HepG2 (cell line): Measurements from ENCODE around the gene DUSP15. TPM values are rescaled to one million over a fixed set of nuclear protein-coding genes. Genes with fewer than 3 reads are reported as not detected.

ENCODE experiments used
- ATAC-seq: fragments of 200-7000 bp; cut with Tn5 transposase; 3 replicates; pipeline ENCODE4 v1.9.1; 2020; ENCODE audit warnings: mild to moderate bottlenecking, moderate library complexity
- BruUV-seq: library from RNA; stranded (reverse); fragments of 400-500 nt; replicated peaks from 2 replicates; lab custom pipeline; 2021; lab: Mats Ljungman, UMichigan
- CTCF ChIA-PET: fragments of 300-600 bp; formaldehyde crosslinking; extraction: SDS; loops from one replicate; lab custom pipeline; 2021; ENCODE audit warnings: low total read pairs, inconsistent platforms, low intra/inter-chr PET ratio; lab: Yijun Ruan, JAX
- POLR2A ChIA-PET: fragments of 350-600 bp; sonication (Branson Sonifier 250); formaldehyde crosslinking; loops from one replicate; lab custom pipeline; 2020; ENCODE audit warnings: antibody characterized with exemption, inconsistent platforms; lab: Yijun Ruan, JAX
- DNase-seq: peaks from one replicate; pipeline ENCODE4 v3.0.0-alpha.2; 2015; ENCODE audit warnings: low spot score
- FAIRE-seq: peaks from 3 replicates; lab custom pipeline; 2011; peaks lifted over from hg19 to GRCh38; lab: Jason Lieb, UNC
- H2AFZ ChIP-seq: one replicate; pipeline ENCODE4 v1.6.1; 2011; ENCODE audit warnings: low read length, inconsistent platforms
- H3K27ac ChIP-seq: fragments of 300-600 bp; 3 replicates; pipeline ENCODE4 v1.8.0; 2011; ENCODE audit warnings: mixed run types, mild to moderate bottlenecking, mixed read lengths, low read length, inconsistent platforms; ENCODE audit not compliant: insufficient read depth; ENCODE audit errors: extremely low read length
- H3K27me3 ChIP-seq, 2 experiments: fragments of 200-600 bp in 1 of 2; 2 replicates in 1 of 2; 3 replicates in 1 of 2; pipeline versions ENCODE4 v1.6.0 to v1.8.0; 2011; ENCODE audit warnings: low read length in 2 of 2, mild to moderate bottlenecking in 2 of 2, moderate library complexity in 2 of 2, inconsistent platforms in 1 of 2; ENCODE audit not compliant: insufficient read depth in 2 of 2, control insufficient read depth in 1 of 2
- H3K36me3 ChIP-seq, 2 experiments: fragments of 200-600 bp in 1 of 2; replicated peaks in 1 of 2; 2 replicates in 1 of 2; 3 replicates in 1 of 2; pipeline versions ENCODE4 v1.5.1 to v1.8.0; 2011; ENCODE audit warnings: low read length in 2 of 2, inconsistent platforms in 1 of 2; ENCODE audit not compliant: insufficient read depth in 2 of 2, control insufficient read depth in 1 of 2
- H3K4me1 ChIP-seq: 2 replicates; pipeline ENCODE4 v1.5.1; 2012; ENCODE audit warnings: low read length, inconsistent platforms; ENCODE audit not compliant: insufficient read depth
- H3K4me2 ChIP-seq: 2 replicates; pipeline ENCODE4 v1.6.0; 2011; ENCODE audit warnings: low read depth, low read length, inconsistent platforms
- H3K4me3 ChIP-seq, 3 experiments: fragments of 200-600 bp in 1 of 3; sonication (generic), shearing (Covaris generic) in 1 of 3; replicated peaks in 1 of 3; 2 replicates each; pipeline ENCODE4 v1.5.1; 2011 to 2016; ENCODE audit warnings: low read length in 3 of 3, inconsistent platforms in 2 of 3, low read depth in 2 of 3, mild to moderate bottlenecking in 2 of 3, control low read depth in 1 of 3, mixed read lengths in 1 of 3; ENCODE audit not compliant: insufficient read depth in 1 of 3
- H3K79me2 ChIP-seq: one replicate; pipeline ENCODE4 v1.6.1; 2011; ENCODE audit warnings: low read length, inconsistent platforms; ENCODE audit not compliant: insufficient read depth
- H3K9ac ChIP-seq: 2 replicates; pipeline ENCODE4 v1.6.0; 2011; ENCODE audit warnings: mild to moderate bottlenecking, low read depth, low read length, inconsistent platforms; ENCODE audit not compliant: insufficient read depth
- H3K9me3 ChIP-seq: 2 replicates; pipeline ENCODE4 v1.5.1; 2012; ENCODE audit warnings: mild to moderate bottlenecking, low read length
- H4K20me1 ChIP-seq: 2 replicates; pipeline ENCODE4 v1.6.0; 2011; ENCODE audit warnings: inconsistent platforms, mild to moderate bottlenecking, low read length, moderate library complexity; ENCODE audit not compliant: insufficient read depth
- CEBPB ChIP-seq: IDR thresholded peaks from 2 replicates; pipeline ENCODE4 v1.6.1; 2011; ENCODE audit warnings: low read depth, low read length, improper control_type of control experiment, borderline replicate concordance
- XBP1 ChIP-seq: sonication (generic); formaldehyde crosslinking; IDR thresholded peaks from 2 replicates; pipeline ENCODE4 v1.5.0; 2020; ENCODE audit warnings: missing genetic modification reagents
- ZKSCAN5 ChIP-seq: sonication (generic); formaldehyde crosslinking; IDR thresholded peaks from 2 replicates; pipeline ENCODE4 v1.5.1; 2020; ENCODE audit warnings: mild to moderate bottlenecking, missing genetic modification reagents
- ZNF207 ChIP-seq: fragments of 450-650 bp; IDR thresholded peaks from 2 replicates; pipeline ENCODE4 v1.6.1; 2016; ENCODE audit warnings: antibody characterized with exemption, borderline replicate concordance
- ZNF276 ChIP-seq: sonication (generic); formaldehyde crosslinking; IDR thresholded peaks from 2 replicates; pipeline ENCODE4 v1.4.0; 2020; ENCODE audit warnings: mild to moderate bottlenecking, low read depth, missing genetic modification reagents
- ZSCAN25 ChIP-seq: sonication (generic); formaldehyde crosslinking; IDR thresholded peaks from 2 replicates; pipeline ENCODE4 v1.8.0; 2022; ENCODE audit warnings: mild to moderate bottlenecking, missing genetic modification reagents
- WGBS: methylation state at CpG from one replicate; pipeline ENCODE4 v1.1.6; 2017; ENCODE audit warnings: low lambda C conversion rate; 5-methylcytosine and 5-hydroxymethylcytosine counted together
- in situ Hi-C: cut with HindIII; loops from 2 replicates; pipeline ENCODE4 v1.10.0; 2017; ENCODE audit warnings: low pct_unique_long_range_greater_than_20kb; ENCODE audit not compliant: extremely low pct_ligation_motif_present
- intact Hi-C: fragments of 100-400 bp; cut with micrococcal nuclease; formaldehyde crosslinking; loops from one replicate; pipeline ENCODE4 v1.10.0; 2022; ENCODE audit not compliant: unreplicated experiment
- polyA plus RNA-seq, 8 experiments: library from polyadenylated mRNA; depleted of rRNA in 3 of 8; stranded (reverse) in 7 of 8; unstranded in 1 of 8; fragments of >200 nt; fragmentation: Illumina TruSeq in 4 of 8; extraction: Trizol in 4 of 8; gene quantifications; 2 replicates each; pipeline versions ENCODE4 v1.2.1 to v1.2.3, GENCODE V29; 2011 to 2016; ENCODE audit warnings: low read depth in 4 of 8, missing spikeins in 1 of 8, mixed read lengths in 1 of 8; ENCODE audit not compliant: insufficient read depth in 1 of 8
- total RNA-seq, 5 experiments: library from RNA; depleted of rRNA; stranded (reverse); fragments of >200 nt; fragmentation: Illumina TruSeq; extraction: Trizol; gene quantifications; 2 replicates each; pipeline ENCODE4 v1.2.3, GENCODE V29; 2016; ENCODE audit warnings: low read depth in 1 of 5
- TF ChIP-seq, protein P1 (sequence below): sonication (generic); formaldehyde crosslinking; IDR thresholded peaks from 2 replicates; pipeline ENCODE4 v1.9.0; 2021; ENCODE audit warnings: missing genetic modification reagents, mild to moderate bottlenecking, borderline replicate concordance
- TF ChIP-seq, protein P2 (sequence below): sonication (generic); formaldehyde crosslinking; IDR thresholded peaks from 2 replicates; pipeline ENCODE4 v1.8.1; 2023; ENCODE audit warnings: missing genetic modification reagents, inconsistent platforms, borderline replicate concordance
- TF ChIP-seq, protein P3 (sequence below), 2 experiments: sonication (generic) in 1 of 2; formaldehyde crosslinking in 1 of 2; IDR thresholded peaks; 2 replicates each; pipeline versions ENCODE4 v1.4.0 to v1.6.1; 2016 to 2020; ENCODE audit warnings: borderline replicate concordance in 1 of 2, low read depth in 1 of 2, mild to moderate bottlenecking in 1 of 2, missing genetic modification reagents in 1 of 2

Gene DUSP15
- total and polyA plus RNA-seq, 2 of the 13 experiments (the other 11 are each of a cell fraction or from before 2014, with no cell fraction given) = 0.17 to 0.93 TPM

GRCh38 chr20:31863296-31864085, 6.8 kb downstream of the DUSP15 start:
- H3K36me3 ChIP-seq = no peaks in the 10 kb centered on the region
- 55% methylated on average over 9 of the region's 9 CpGs for WGBS
- ChIA-PET POLR2A (no interaction called here), CTCF (no interaction called here)
- H3K79me2 ChIP-seq = no peaks in the 10 kb centered on the region
- intact Hi-C loops = no loop called here
- no peak overlapping the region for H3K4me2 ChIP-seq
- DNase-seq = no peak
- ATAC-seq = no peak
- H3K9ac ChIP-seq = no peak overlapping the region
- no peak overlapping the region for H2AFZ ChIP-seq
- no TSS peak for BruUV-seq
- H3K4me3 ChIP-seq = no peak overlapping the region
- H3K27me3 ChIP-seq = peaks cover 3 to 42% of the 10 kb centered on the region in 2 experiments; a peak in 4 of 5 replicates
- no peak for TF ChIP-seq ZNF207
- no peak for TF ChIP-seq ZKSCAN5 (CRISPR knock-in tag)
- TF ChIP-seq ZSCAN25 (CRISPR knock-in tag) = no peak
- no peak for TF ChIP-seq ZNF276 (CRISPR knock-in tag)
- TF ChIP-seq, protein P1, sequence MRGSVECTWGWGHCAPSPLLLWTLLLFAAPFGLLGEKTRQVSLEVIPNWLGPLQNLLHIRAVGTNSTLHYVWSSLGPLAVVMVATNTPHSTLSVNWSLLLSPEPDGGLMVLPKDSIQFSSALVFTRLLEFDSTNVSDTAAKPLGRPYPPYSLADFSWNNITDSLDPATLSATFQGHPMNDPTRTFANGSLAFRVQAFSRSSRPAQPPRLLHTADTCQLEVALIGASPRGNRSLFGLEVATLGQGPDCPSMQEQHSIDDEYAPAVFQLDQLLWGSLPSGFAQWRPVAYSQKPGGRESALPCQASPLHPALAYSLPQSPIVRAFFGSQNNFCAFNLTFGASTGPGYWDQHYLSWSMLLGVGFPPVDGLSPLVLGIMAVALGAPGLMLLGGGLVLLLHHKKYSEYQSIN (CRISPR knock-in tag) = no peak
- no peak for TF ChIP-seq XBP1
- TF ChIP-seq, protein P2, sequence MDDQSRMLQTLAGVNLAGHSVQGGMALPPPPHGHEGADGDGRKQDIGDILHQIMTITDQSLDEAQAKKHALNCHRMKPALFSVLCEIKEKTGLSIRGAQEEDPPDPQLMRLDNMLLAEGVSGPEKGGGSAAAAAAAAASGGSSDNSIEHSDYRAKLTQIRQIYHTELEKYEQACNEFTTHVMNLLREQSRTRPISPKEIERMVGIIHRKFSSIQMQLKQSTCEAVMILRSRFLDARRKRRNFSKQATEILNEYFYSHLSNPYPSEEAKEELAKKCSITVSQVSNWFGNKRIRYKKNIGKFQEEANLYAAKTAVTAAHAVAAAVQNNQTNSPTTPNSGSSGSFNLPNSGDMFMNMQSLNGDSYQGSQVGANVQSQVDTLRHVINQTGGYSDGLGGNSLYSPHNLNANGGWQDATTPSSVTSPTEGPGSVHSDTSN = no peak
- TF ChIP-seq, protein P3, sequence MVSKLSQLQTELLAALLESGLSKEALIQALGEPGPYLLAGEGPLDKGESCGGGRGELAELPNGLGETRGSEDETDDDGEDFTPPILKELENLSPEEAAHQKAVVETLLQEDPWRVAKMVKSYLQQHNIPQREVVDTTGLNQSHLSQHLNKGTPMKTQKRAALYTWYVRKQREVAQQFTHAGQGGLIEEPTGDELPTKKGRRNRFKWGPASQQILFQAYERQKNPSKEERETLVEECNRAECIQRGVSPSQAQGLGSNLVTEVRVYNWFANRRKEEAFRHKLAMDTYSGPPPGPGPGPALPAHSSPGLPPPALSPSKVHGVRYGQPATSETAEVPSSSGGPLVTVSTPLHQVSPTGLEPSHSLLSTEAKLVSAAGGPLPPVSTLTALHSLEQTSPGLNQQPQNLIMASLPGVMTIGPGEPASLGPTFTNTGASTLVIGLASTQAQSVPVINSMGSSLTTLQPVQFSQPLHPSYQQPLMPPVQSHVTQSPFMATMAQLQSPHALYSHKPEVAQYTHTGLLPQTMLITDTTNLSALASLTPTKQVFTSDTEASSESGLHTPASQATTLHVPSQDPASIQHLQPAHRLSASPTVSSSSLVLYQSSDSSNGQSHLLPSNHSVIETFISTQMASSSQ (IDR thresholded peaks at IDR 0.05; ENCODE audit: low read depth) = no peak
- TF ChIP-seq, protein P3 (CRISPR knock-in tag; IDR thresholded peaks at IDR 0.05; ENCODE audit: borderline replicate concordance) = no peak
- TF ChIP-seq CEBPB = no peak
- no peaks in the 10 kb centered on the region for H3K9me3 ChIP-seq
- H4K20me1 ChIP-seq = no peaks in the 10 kb centered on the region
- peaks cover 15% of the 10 kb centered on the region for H3K4me1 ChIP-seq
- FAIRE-seq = no peak
- in situ Hi-C loops = no loop called here
- H3K27ac ChIP-seq = no peak overlapping the region
